ENCODE measurements around the gene SORBS1. TPM values are rescaled to one million over a fixed set of nuclear protein-coding genes. Genes with fewer than 3 reads are reported as not detected.

SORBS1 gene
- total and polyA plus RNA-seq, 2 experiments from 2014 or later = 17.0 to 40.2 TPM

DNA sequence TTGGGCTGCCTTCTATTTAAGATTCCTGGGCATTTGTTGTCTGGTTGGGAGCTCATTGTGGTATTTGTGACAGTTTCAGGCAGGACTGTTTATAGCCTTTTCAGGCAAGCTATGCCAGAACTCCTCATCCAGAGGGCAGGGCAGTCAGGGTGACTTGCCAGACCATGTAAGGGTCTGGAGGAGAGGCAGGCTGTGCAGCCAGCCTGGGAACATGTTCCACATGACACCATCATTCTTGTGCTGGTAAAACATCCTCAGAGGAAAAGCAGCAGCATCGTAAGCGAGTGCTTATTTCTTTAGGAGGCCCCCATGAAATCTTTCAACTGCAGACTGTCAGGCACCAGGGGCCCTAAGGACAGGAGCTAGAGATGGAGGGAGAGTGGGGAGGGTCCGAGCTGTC, 44.0 kb upstream of the SORBS1 start:
- no peaks in the 10 kb centered on the region for H3K9me3 ChIP-seq (ENCODE audit: low read depth)
- no peak overlapping the region for H3K4me3 ChIP-seq
- H3K4me1 ChIP-seq (ENCODE audit: insufficient read depth) = peaks cover 2% of the 10 kb centered on the region
- H3K79me2 ChIP-seq = no peaks in the 10 kb centered on the region
- H4K20me1 ChIP-seq (ENCODE audit: insufficient read depth, poor library complexity, severe bottlenecking) = no peaks in the 10 kb centered on the region
- no peaks in the 10 kb centered on the region for H3K36me3 ChIP-seq (replicated peaks; ENCODE audit: insufficient read depth, low read depth)
- WGBS (ENCODE audit: low lambda C conversion rate, missing lambda C conversion rate) = 60% methylated on average over 3 of the region's 3 CpGs
- H3K27ac ChIP-seq = peak overlapping the region; percentile 26
- DNase-seq (ENCODE audit: low spot score) = no peak
- H2AFZ ChIP-seq = no peak overlapping the region
- no peaks in the 10 kb centered on the region for H3K9me2 ChIP-seq (replicated peaks; ENCODE audit: insufficient read depth)
- TF ChIP-seq EZH2phosphoT487 (IDR thresholded peaks at IDR 0.05; ENCODE audit: low read depth, severe bottlenecking, unreplicated experiment) = no peak
- TF ChIP-seq EZH2 (IDR thresholded peaks at IDR 0.05; ENCODE audit: borderline replicate concordance) = no peak
- TF ChIP-seq, protein P1, sequence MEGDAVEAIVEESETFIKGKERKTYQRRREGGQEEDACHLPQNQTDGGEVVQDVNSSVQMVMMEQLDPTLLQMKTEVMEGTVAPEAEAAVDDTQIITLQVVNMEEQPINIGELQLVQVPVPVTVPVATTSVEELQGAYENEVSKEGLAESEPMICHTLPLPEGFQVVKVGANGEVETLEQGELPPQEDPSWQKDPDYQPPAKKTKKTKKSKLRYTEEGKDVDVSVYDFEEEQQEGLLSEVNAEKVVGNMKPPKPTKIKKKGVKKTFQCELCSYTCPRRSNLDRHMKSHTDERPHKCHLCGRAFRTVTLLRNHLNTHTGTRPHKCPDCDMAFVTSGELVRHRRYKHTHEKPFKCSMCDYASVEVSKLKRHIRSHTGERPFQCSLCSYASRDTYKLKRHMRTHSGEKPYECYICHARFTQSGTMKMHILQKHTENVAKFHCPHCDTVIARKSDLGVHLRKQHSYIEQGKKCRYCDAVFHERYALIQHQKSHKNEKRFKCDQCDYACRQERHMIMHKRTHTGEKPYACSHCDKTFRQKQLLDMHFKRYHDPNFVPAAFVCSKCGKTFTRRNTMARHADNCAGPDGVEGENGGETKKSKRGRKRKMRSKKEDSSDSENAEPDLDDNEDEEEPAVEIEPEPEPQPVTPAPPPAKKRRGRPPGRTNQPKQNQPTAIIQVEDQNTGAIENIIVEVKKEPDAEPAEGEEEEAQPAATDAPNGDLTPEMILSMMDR (IDR thresholded peaks at IDR 0.05; ENCODE audit: poor library complexity) = no peak
- no peaks in the 10 kb centered on the region for H3K27me3 ChIP-seq
- H3K4me2 ChIP-seq = no peak overlapping the region

DNA sequence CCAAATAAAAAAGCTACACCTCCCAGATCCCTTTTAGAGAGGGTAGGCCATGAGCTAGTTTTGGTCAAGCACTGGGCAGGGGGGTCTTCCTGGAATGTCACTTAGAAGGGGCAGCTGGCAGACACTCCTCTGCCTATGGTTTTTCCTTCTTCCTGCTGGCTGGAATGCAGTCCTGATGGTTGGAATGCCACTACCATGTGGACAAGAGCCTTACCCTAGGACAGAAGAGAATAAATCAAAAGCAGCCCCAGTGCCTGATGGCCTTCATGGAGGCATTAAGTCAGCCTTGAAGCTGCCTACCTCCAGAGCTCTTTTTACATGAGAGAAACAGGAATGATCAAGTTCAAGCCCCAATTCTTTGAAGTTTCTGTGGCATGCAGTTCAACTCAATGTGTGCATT, 43.5 kb upstream of the SORBS1 start:
- DNase-seq (ENCODE audit: low spot score) = no peak
- Histone ChIP-seq H3K4me2 (no peak overlapping the region), H3K4me1 (ENCODE audit: insufficient read depth) (peaks cover 2% of the 10 kb centered on the region), H2AFZ (no peak overlapping the region), H3K9me3 (ENCODE audit: low read depth) (no peaks in the 10 kb centered on the region), H3K36me3 (replicated peaks; ENCODE audit: insufficient read depth, low read depth) (no peaks in the 10 kb centered on the region), H3K27me3 (no peaks in the 10 kb centered on the region), H3K79me2 (no peaks in the 10 kb centered on the region), H4K20me1 (ENCODE audit: insufficient read depth, poor library complexity, severe bottlenecking) (no peaks in the 10 kb centered on the region), H3K9me2 (replicated peaks; ENCODE audit: insufficient read depth) (no peaks in the 10 kb centered on the region), H3K27ac (peak overlapping the region; percentile 26), H3K4me3 (no peak overlapping the region)
- TF ChIP-seq EZH2phosphoT487 (IDR thresholded peaks at IDR 0.05; ENCODE audit: low read depth, severe bottlenecking, unreplicated experiment) (no peak), EZH2 (IDR thresholded peaks at IDR 0.05; ENCODE audit: borderline replicate concordance) (no peak)
- TF ChIP-seq, protein P1 (IDR thresholded peaks at IDR 0.05; ENCODE audit: poor library complexity) = no peak

DNA sequence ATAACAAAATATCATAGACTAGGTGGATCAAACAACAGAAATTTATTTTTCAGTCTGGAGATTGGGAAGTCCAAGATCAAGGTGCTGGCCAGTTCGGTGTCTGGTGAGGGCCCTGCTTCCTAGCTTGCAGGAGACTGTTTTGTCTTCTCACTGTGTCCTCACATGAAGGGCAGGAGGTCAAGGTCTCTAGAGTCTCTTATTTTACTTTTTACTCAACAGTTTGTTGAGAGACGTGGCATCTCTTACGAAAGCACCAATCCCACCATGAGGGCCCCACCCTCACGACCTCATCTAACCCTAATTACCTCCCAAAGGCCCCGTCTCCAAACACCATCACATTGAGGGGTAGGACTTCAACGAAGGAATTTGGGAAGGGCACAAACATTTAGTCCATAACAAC, 41.2 kb upstream of the SORBS1 start:
- H3K27ac ChIP-seq = no peak overlapping the region
- H3K9me3 ChIP-seq (ENCODE audit: low read depth) = no peaks in the 10 kb centered on the region
- no peak overlapping the region for H2AFZ ChIP-seq
- DNase-seq (ENCODE audit: low spot score) = no peak
- no peaks in the 10 kb centered on the region for H3K36me3 ChIP-seq (replicated peaks; ENCODE audit: insufficient read depth, low read depth)
- H3K4me1 ChIP-seq (ENCODE audit: insufficient read depth) = peaks cover 2% of the 10 kb centered on the region
- TF ChIP-seq EZH2 (IDR thresholded peaks at IDR 0.05; ENCODE audit: borderline replicate concordance) (no peak), EZH2phosphoT487 (IDR thresholded peaks at IDR 0.05; ENCODE audit: low read depth, severe bottlenecking, unreplicated experiment) (no peak)
- TF ChIP-seq, protein P1 (IDR thresholded peaks at IDR 0.05; ENCODE audit: poor library complexity) = no peak
- H4K20me1 ChIP-seq (ENCODE audit: insufficient read depth, poor library complexity, severe bottlenecking) = no peaks in the 10 kb centered on the region
- H3K9me2 ChIP-seq (replicated peaks; ENCODE audit: insufficient read depth) = no peaks in the 10 kb centered on the region
- no peaks in the 10 kb centered on the region for H3K27me3 ChIP-seq
- H3K79me2 ChIP-seq = no peaks in the 10 kb centered on the region
- no peak overlapping the region for H3K4me3 ChIP-seq
- 81% methylated on average over 6 of the region's 6 CpGs for WGBS (ENCODE audit: low lambda C conversion rate, missing lambda C conversion rate)
- no peak overlapping the region for H3K4me2 ChIP-seq

Data from hepatocyte (in vitro differentiated cells).